Duodenal mucosa (tissue), 2 donors: Measurements from ENCODE around the gene HAO1.
"Not testable (repeated sequence)": the region's sequence is repeated elsewhere in the genome, so short reads cannot be mapped to it uniquely, and the experiment has no call there.

Experiments used
- H3K27ac ChIP-seq: one replicate; pipeline ENCODE4 v1.7.0; 2013; ENCODE audit warnings: low read depth, low read length
- H3K27me3 ChIP-seq, 2 donors: one replicate each; pipeline ENCODE4 v1.7.0; 2013; ENCODE audit warnings: low read length in 2 of 2, control low read depth in 1 of 2; ENCODE audit not compliant: insufficient read depth in 2 of 2, control insufficient read depth in 1 of 2
- H3K36me3 ChIP-seq, 2 donors: one replicate each; pipeline ENCODE4 v1.7.0; 2013; ENCODE audit warnings: low read length in 2 of 2, control low read depth in 1 of 2; ENCODE audit not compliant: insufficient read depth in 2 of 2, control insufficient read depth in 1 of 2
- H3K4me1 ChIP-seq, 2 donors: one replicate each; pipeline ENCODE4 v1.7.0; 2013; ENCODE audit warnings: low read length in 2 of 2, control low read depth in 1 of 2; ENCODE audit not compliant: insufficient read depth in 2 of 2, control insufficient read depth in 1 of 2
- H3K4me3 ChIP-seq, 2 donors: one replicate each; pipeline ENCODE4 v1.7.0; 2013; ENCODE audit warnings: low read length in 2 of 2, low read depth in 1 of 2
- H3K9ac ChIP-seq, 2 donors: one replicate each; pipeline ENCODE4 v1.7.0; 2013; ENCODE audit warnings: low read length in 2 of 2, low read depth in 1 of 2
- H3K9me3 ChIP-seq, 2 donors: one replicate each; pipeline ENCODE4 v1.7.0; 2013; ENCODE audit warnings: low read length in 2 of 2, control low read depth in 1 of 2; ENCODE audit not compliant: control insufficient read depth in 1 of 2

HAO1 gene

DNA sequence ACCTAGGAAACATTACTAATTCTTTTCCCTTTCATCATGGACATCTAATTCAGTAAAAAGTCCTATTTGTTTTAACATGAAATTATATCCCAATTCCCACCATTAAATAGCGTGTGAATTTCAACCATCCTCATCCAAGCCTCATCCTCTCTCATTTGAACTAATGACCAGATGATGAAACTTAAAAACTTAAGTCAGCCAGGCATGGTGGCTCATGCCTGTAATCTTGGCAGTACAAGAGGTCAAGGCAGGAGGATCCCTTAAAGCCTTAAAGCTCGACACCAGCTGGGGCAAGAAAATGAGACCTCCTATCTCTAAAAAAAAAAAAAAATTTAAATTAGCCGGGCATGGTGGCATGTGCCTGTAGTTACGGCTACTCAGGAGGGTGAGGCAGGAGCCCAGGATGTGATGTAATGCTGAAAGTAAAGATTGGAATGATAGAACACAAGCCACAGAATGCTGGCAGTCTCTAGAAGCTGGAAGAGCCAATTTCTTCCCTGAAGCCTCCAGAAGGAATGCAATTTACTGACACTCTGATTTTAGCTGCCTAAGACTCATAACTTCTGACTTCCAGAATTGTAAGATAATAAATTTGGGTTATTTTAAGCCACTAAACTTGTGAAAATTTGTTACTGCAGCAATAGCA is 27.1 kb upstream of the HAO1 start:
- no peak overlapping the region for H3K4me3 ChIP-seq
- no peak overlapping the region for H3K9ac ChIP-seq
- no peaks in the 10 kb centered on the region for H3K4me1 ChIP-seq
- H3K27ac ChIP-seq, result no peak overlapping the region
- H3K9me3 ChIP-seq, result no peaks in the 10 kb centered on the region
- H3K27me3 ChIP-seq, result no peaks in the 10 kb centered on the region
- no peaks in the 10 kb centered on the region for H3K36me3 ChIP-seq

DNA sequence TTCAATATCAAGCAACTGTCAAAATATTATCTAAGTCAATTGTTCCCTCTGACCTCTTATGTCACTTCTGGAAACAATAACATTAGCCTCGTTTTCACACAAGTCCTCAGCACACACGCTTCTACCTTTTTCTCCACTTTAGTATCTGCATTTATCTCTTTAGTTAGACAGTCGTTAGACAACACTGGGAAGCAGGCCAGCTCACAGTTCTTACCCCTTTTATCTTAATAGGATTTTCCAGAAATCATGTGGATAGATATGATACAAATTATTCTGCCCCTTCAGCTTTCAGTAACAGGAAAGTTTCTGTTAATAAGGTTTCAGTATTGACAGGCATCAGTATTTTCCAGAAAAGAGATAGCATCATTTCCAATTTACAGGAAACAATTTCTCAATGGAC is 25.9 kb upstream of the HAO1 start:
- Histone ChIP-seq H3K4me1 (no peaks in the 10 kb centered on the region), H3K36me3 (no peaks in the 10 kb centered on the region), H3K27ac (no peak overlapping the region), H3K9me3 (no peaks in the 10 kb centered on the region), H3K27me3 (no peaks in the 10 kb centered on the region), H3K9ac (no peak overlapping the region), H3K4me3 (no peak overlapping the region)

DNA sequence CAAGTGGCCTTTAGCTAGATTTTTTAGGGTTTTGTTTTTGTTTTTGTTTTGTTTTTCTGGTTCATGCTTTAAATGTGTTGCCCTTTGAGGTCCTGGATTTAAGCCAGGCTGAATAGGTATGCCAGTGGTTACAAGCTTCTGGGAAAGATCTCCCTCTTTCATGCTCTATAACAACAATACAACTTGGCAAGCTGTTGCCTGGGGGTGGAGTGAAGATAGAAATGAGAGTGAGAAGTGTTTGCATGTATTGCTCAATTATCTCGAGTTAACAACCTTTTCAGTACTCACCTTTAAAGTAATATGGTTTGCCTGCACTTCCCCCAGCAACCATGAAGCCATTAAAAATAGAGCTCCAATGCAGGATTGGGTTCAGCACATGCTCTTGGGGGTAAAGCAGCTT is 19.2 kb upstream of the HAO1 start:
- Histone ChIP-seq H3K4me3 (no peak overlapping the region), H3K4me1 (no peaks in the 10 kb centered on the region)

DNA sequence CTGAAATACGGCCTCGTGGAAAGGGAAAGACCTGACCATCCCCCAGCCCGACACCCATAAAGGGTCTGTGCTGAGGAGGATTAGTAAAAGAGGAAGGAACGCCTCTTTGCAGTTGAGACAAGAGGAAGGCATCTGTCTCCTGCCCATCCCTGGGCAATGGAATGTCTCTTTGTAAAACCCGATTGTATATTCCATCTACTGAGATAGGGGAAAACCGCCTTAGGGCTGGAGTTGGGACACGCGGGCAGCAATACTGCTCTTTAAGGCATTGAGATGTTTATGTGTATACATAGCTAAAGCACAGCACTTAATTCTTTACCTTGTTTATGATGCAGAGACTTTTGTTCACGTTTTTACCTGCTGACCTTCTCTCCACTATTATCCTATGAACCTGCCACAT is 16.3 kb upstream of the HAO1 start:
- H3K9ac ChIP-seq, H3K27me3 ChIP-seq, H3K36me3 ChIP-seq, H3K27ac ChIP-seq, H3K9me3 ChIP-seq, H3K4me1 ChIP-seq, H3K4me3 ChIP-seq: not testable (repeated sequence)

More for the DNA sequence above, 19.2 kb upstream of the HAO1 start:
- no peaks in the 10 kb centered on the region for H3K27me3 ChIP-seq
- H3K9me3 ChIP-seq, result no peaks in the 10 kb centered on the region
- no peak overlapping the region for H3K27ac ChIP-seq
- no peak overlapping the region for H3K9ac ChIP-seq
- H3K36me3 ChIP-seq, result no peaks in the 10 kb centered on the region

DNA sequence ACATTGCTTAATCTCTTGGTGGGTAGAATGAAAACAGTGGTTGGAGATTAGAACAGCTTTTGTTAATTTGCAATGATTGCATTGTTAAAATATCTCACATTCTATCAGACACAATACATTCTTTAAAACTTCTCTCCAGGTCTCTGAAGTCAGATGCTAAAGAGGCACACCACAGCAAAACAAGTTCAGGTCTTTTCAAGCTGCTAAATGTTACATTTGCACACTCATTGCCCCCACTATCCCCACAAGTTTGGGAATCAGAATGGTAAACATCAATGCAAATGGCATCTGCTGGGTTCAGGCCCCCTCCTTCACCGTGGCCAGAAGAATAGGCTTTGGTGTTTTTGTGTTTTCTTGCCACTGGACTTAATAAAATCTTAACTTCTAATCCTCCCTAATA is 10.1 kb upstream of the HAO1 start:
- Histone ChIP-seq H3K36me3 (no peaks in the 10 kb centered on the region), H3K27ac (no peak overlapping the region), H3K27me3 (no peaks in the 10 kb centered on the region), H3K4me3 (no peak overlapping the region), H3K4me1 (no peaks in the 10 kb centered on the region), H3K9me3 (no peaks in the 10 kb centered on the region), H3K9ac (no peak overlapping the region)

DNA sequence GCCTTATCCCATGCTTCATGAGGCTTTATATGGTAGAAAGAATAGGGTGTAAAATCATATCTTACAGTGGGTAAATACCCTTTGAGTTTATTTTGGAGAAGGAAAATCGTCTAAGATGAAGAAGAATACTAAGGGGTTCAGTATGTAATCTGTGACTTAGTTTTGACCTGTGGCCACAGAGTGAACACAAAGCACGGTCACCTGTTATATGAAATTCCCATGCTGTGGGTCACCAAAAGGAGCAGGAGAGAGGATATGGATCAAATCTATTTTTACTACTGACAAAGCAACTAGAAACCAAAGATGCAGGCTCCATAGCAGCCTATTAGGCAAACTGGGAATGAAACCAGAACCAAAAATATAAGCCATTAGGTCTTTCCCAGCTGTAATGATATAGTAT is 3.6 kb upstream of the HAO1 start:
- no peak overlapping the region for H3K4me3 ChIP-seq
- H3K9ac ChIP-seq, result no peak overlapping the region
- H3K27ac ChIP-seq, result no peak overlapping the region
- H3K9me3 ChIP-seq, result no peaks in the 10 kb centered on the region
- peaks cover 3 to 13% of the 10 kb centered on the region in 2 donors for H3K4me1 ChIP-seq
- no peaks in the 10 kb centered on the region for H3K36me3 ChIP-seq
- no peaks in the 10 kb centered on the region for H3K27me3 ChIP-seq

DNA sequence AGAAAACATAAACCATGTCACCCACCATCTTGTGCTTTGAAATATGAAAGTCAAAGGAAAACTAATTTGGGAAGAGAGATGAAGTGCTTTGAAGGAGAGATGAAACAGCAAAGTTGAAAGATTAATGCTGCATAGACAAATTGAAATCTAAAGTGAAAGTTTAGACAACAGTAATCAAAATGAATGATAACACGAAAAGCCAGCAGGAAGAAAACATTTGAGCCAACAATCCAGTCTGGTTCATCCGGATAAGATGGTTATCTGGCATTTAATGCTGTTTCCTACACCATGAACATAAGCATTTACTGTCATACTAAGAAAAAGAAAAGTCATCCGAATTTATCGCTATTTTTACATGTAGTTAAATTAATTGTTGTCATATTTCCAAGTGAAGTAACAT is 595 bp downstream of the HAO1 start:
- Histone ChIP-seq H3K27ac (no peak overlapping the region), H3K9me3 (no peaks in the 10 kb centered on the region), H3K4me3 (no peak overlapping the region), H3K27me3 (no peaks in the 10 kb centered on the region), H3K36me3 (no peaks in the 10 kb centered on the region), H3K9ac (no peak overlapping the region), H3K4me1 (peaks cover 3 to 19% of the 10 kb centered on the region in 2 donors)

DNA sequence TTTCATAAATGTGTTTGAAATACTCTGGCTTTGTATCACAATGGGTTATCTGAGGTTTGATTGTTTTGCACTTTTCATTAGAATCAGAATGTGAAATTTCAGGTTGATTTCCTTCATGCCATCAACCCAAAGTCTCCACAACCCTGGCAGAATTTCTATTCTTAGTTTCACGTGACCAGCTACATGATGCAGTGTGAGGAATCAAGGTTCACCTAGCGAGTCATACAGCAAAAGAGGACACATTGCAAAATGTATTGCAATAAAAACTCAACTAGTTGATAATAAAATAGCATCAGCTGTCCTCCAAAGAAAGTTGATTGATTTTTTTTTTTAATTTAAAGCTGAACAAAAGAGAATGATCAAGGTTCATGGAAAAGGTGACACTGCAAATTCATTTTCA is 2.2 kb downstream of the HAO1 start:
- Histone ChIP-seq H3K9me3 (no peaks in the 10 kb centered on the region), H3K4me3 (no peak overlapping the region), H3K36me3 (no peaks in the 10 kb centered on the region), H3K27ac (no peak overlapping the region), H3K27me3 (no peaks in the 10 kb centered on the region), H3K4me1 (peaks cover 3 to 19% of the 10 kb centered on the region in 2 donors), H3K9ac (no peak overlapping the region)

DNA sequence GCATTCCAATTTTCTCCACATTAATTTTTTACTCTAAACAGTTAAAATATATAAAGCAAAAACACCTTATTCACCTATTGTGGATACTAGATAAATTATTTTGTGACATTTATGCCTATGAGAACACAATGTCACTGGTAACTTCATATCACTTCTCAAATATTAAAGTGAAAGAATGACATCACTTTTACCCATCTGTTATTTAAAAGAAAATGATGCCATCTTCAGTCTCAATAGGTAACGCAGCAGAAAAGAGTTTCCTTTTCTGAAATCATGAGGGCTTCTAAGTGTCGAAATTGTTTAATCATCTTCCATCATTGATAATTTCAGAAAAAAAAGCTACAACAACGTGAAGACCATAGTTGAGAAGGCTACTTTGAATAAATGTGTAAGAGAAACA is 2.9 kb downstream of the HAO1 start:
- Histone ChIP-seq H3K27me3 (no peaks in the 10 kb centered on the region), H3K9me3 (no peaks in the 10 kb centered on the region), H3K27ac (no peak overlapping the region), H3K9ac (no peak overlapping the region), H3K36me3 (no peaks in the 10 kb centered on the region), H3K4me3 (no peak overlapping the region), H3K4me1 (peaks cover 3 to 19% of the 10 kb centered on the region in 2 donors)

DNA sequence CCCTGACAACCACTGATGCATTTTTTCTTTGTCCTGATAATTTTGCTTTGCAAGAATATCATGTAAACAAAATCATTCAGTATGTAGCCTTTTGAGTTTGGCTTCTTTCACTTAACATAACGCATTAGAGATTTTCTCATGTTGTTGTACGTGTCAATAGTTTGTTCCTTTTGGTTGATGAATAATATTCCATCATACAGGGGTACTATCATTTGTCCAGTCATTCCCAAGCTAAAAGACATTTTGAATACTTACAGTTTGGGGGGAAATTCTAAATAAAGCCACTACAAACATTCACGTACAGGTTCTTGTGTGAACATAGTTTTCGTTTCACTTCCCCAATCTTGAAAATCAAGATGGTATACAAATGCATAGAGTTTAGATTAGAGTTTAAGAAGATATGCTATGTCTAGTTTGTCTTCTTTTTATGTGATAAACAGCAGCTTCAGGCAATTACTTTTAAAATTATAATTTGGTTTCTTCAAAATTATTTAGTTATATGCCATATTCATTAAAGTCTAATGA is 5.2 kb downstream of the HAO1 start:
- H3K27ac ChIP-seq, result no peak overlapping the region
- no peaks in the 10 kb centered on the region for H3K27me3 ChIP-seq
- no peaks in the 10 kb centered on the region for H3K9me3 ChIP-seq
- peaks cover 0 to 12% of the 10 kb centered on the region in 2 donors for H3K4me1 ChIP-seq
- H3K36me3 ChIP-seq, result no peaks in the 10 kb centered on the region
- H3K4me3 ChIP-seq, result no peak overlapping the region
- H3K9ac ChIP-seq, result no peak overlapping the region
